Hematopoietic multipotent progenitor cell (in vitro differentiated cells): Measurements from ENCODE around the gene SH3BGRL. TPM values are rescaled to one million over a fixed set of nuclear protein-coding genes. Genes with fewer than 3 reads are reported as not detected.
"Not testable (repeated sequence)": the region's sequence is repeated elsewhere in the genome, so short reads cannot be mapped to it uniquely, and the experiment has no call there.

Source experiments
- DNase-seq, 3 donors: peaks; one replicate each; pipeline ENCODE4 v3.0.0-alpha.2; 2011 to 2015; ENCODE audit warnings: low read depth in 2 of 3, low spot score in 2 of 3
- total RNA-seq: library from RNA; depleted of rRNA; stranded (reverse); fragments of >200 nt; gene quantifications from one replicate; pipeline ENCODE4 v1.2.3, GENCODE V29; 2012

SH3BGRL gene
- total RNA-seq, 1 donor: 63.8 TPM

- no peak for DNase-seq
Observed at GRCh38 chrX:81259020-81259713, 57.3 kb downstream of the SH3BGRL start.

GRCh38 chrX:81259714-81260395 is 58.0 kb downstream of the SH3BGRL start:
- no peak for DNase-seq

GRCh38 chrX:81261576-81261975 is 59.7 kb downstream of the SH3BGRL start:
- DNase-seq: no peak

- DNase-seq: no peak
Observed at GRCh38 chrX:81263059-81263458, 61.2 kb downstream of the SH3BGRL start.

- DNase-seq: no peak
Observed at GRCh38 chrX:81278616-81279015, 76.7 kb downstream of the SH3BGRL start.

GRCh38 chrX:81280148-81280547 is 78.2 kb downstream of the SH3BGRL start:
- DNase-seq: no peak

- DNase-seq: no peak
Observed at GRCh38 chrX:81286075-81286474, 84.2 kb downstream of the SH3BGRL start.

GRCh38 chrX:81286608-81287007 is 84.7 kb downstream of the SH3BGRL start:
- DNase-seq: no peak

GRCh38 chrX:81291996-81292395 is 90.1 kb downstream of the SH3BGRL start:
- DNase-seq: no peak

GRCh38 chrX:81294101-81294500 is 92.2 kb downstream of the SH3BGRL start:
- no peak for DNase-seq

GRCh38 chrX:81301877-81302276 is 100.0 kb downstream of the SH3BGRL start:
- no peak for DNase-seq

GRCh38 chrX:81304563-81304962 is 102.7 kb downstream of the SH3BGRL start:
- DNase-seq: no peak

GRCh38 chrX:81305240-81305639 is 103.3 kb downstream of the SH3BGRL start:
- DNase-seq: no peak

- peak in 2 of 3 donors; percentile 5 to 24 for DNase-seq
Observed at GRCh38 chrX:81308086-81308829, 106.4 kb downstream of the SH3BGRL start.

- no peak for DNase-seq
Observed at GRCh38 chrX:81316163-81316562, 114.3 kb downstream of the SH3BGRL start.

- not testable (repeated sequence) for DNase-seq
Observed at GRCh38 chrX:81331653-81332052, 129.8 kb downstream of the SH3BGRL start.

GRCh38 chrX:81336455-81337152 is 134.7 kb downstream of the SH3BGRL start:
- DNase-seq: no peak

GRCh38 chrX:81337805-81338204 is 135.9 kb downstream of the SH3BGRL start:
- no peak for DNase-seq

- DNase-seq: no peak
Observed at GRCh38 chrX:81338924-81339323, 137.0 kb downstream of the SH3BGRL start.

- DNase-seq: not testable (repeated sequence)
Observed at GRCh38 chrX:81345296-81345695, 143.4 kb downstream of the SH3BGRL start.
